ENCODE measurements around the gene FHOD3.

DNA sequence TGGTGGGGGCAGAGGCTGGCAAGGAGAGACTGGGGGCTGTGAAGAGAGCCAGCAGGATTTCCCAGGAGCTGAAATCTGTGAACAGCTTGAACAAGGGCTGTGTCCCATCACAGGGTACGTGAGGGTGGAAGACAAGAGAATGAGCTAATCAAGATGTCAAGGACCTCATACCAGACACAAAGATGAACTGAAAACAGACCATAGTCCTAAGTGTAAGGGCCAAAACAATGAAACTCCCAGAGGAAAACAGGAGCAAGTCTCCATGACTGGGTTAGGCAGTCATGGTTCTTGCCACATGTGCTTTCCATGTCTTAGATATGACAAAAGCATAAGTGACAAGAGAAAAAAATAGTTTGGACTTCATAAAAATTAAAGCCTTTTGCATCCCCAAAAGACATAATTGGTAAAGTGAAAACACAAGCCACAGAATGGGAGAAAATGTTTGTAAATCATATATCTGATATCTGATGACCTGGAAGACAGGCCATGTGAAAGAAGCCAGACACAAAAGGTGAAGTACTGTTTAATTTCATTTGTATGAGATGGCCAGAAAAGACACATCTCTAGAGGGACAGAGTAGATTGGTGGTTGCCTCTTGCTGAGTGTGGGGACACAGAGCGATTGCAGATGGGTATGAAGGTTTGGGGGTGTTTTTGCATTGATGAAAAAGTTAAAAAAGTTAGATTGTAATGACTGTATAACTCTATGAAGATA is 67.6 kb downstream of the FHOD3 start:
- TF ChIP-seq EP300 (IDR thresholded peaks at IDR 0.05; ENCODE audit: borderline replicate concordance in 1 of 2, low read depth in 2 of 2, low read length in 2 of 2), result no peak
- TF ChIP-seq CTCF (IDR thresholded peaks at IDR 0.05; ENCODE audit: control extremely low read depth in 1 of 3, insufficient read depth in 1 of 3, low read depth in 1 of 3, low read length in 3 of 3), result no peak
- no peak for TF ChIP-seq EZH2 (IDR thresholded peaks at IDR 0.05; ENCODE audit: low read depth, low read length, severe bottlenecking)
- no peak for TF ChIP-seq SP2 (IDR thresholded peaks at IDR 0.05; ENCODE audit: low read length)
- TF ChIP-seq BACH1 (IDR thresholded peaks at IDR 0.05; ENCODE audit: low read length), result no peak
